HCT116 (cell line): ENCODE data around the gene TBC1D1. TPM values are rescaled to one million over a fixed set of nuclear protein-coding genes. Genes with fewer than 3 reads are reported as not detected.

Experiments
- ATAC-seq: fragments of 200-7000 bp; cut with Tn5 transposase; 2 replicates; pipeline ENCODE4 v1.9.1; 2020; ENCODE audit warnings: mild to moderate bottlenecking, moderate library complexity
- BruUV-seq: library from RNA; stranded (reverse); fragments of 400-500 nt; replicated peaks from 2 replicates; lab custom pipeline; 2021; lab: Mats Ljungman, UMichigan
- CTCF ChIA-PET: fragments of 300-600 bp; sonication (Branson Sonifier 250); formaldehyde crosslinking; loops from one replicate; lab custom pipeline; 2021; ENCODE audit warnings: antibody characterized with exemption; lab: Charles Lee
- POLR2A ChIA-PET: fragments of 300-600, 350-600 bp; sonication (Branson Sonifier 250); formaldehyde crosslinking; loops from one replicate; lab custom pipeline; 2021; ENCODE audit warnings: antibody characterized with exemption; lab: Charles Lee
- RAD21 ChIA-PET, 2 experiments: fragments of 300-600 bp; sonication (Branson Sonifier 250); formaldehyde crosslinking; loops; one replicate each; lab custom pipeline; 2023; ENCODE audit warnings: low total read pairs in 2 of 2; ENCODE audit not compliant: uncharacterized antibody in 2 of 2, unreplicated experiment in 2 of 2, low non-redundant PET in 1 of 2; lab: Charles Lee
- DNase-seq: peaks from one replicate; pipeline ENCODE4 v3.0.0-alpha.2; 2010; ENCODE audit warnings: low read depth, low spot score
- H2AFZ ChIP-seq: fragments of 200-600 bp; shearing (Covaris generic), sonication (generic); 2 replicates; pipeline ENCODE4 v1.6.1; 2017; ENCODE audit warnings: low read depth, mixed run types, mixed read lengths, antibody characterized with exemption, low read length; ENCODE audit not compliant: poor library complexity, severe bottlenecking
- H3K27ac ChIP-seq: 2 replicates; pipeline ENCODE4 v1.5.1; 2012; ENCODE audit warnings: low read depth, low read length
- H3K27me3 ChIP-seq: fragments of 200-600 bp; sonication (generic); 2 replicates; pipeline ENCODE4 v1.6.1; 2016; ENCODE audit warnings: mixed run types, low read length, mixed read lengths; ENCODE audit not compliant: insufficient read depth
- H3K36me3 ChIP-seq, 2 experiments: fragments of 200-500 bp in 1 of 2; fragments of 200-600 bp in 1 of 2; sonication (Bioruptor generic) in 1 of 2; sonication (generic) in 1 of 2; 2 replicates each; pipeline versions ENCODE4 v1.5.1 to v1.6.1; 2014 to 2016; ENCODE audit warnings: low read length in 2 of 2, inconsistent platforms in 1 of 2, mixed read lengths in 1 of 2, mixed run types in 1 of 2; ENCODE audit not compliant: insufficient read depth in 2 of 2, control insufficient read depth in 1 of 2
- H3K4me1 ChIP-seq, 2 experiments: fragments of 200-600 bp in 1 of 2; sonication (generic) in 1 of 2; 2 replicates each; pipeline versions ENCODE4 v1.5.1 to v1.6.1; 2012 to 2017; ENCODE audit warnings: low read length in 2 of 2, inconsistent platforms in 1 of 2, mild to moderate bottlenecking in 1 of 2, mixed read lengths in 1 of 2, mixed run types in 1 of 2, moderate library complexity in 1 of 2; ENCODE audit not compliant: insufficient read depth in 2 of 2, control insufficient read depth in 1 of 2
- H3K4me2 ChIP-seq: fragments of 200-600 bp; sonication (generic); 2 replicates; pipeline ENCODE4 v1.6.1; 2017; ENCODE audit warnings: mixed run types, low read length, mixed read lengths
- H3K4me3 ChIP-seq, 2 experiments: fragments of 200-600 bp in 1 of 2; sonication (generic) in 1 of 2; replicated peaks in 1 of 2; 2 replicates each; pipeline ENCODE4 v1.5.1; 2011 to 2016; ENCODE audit warnings: low read length in 2 of 2, control low read depth in 1 of 2, low read depth in 1 of 2, mild to moderate bottlenecking in 1 of 2, mixed read lengths in 1 of 2, mixed run types in 1 of 2
- H3K79me2 ChIP-seq: fragments of 200-600 bp; sonication (generic); 2 replicates; pipeline ENCODE4 v1.6.1; 2017; ENCODE audit warnings: mild to moderate bottlenecking, mixed run types, low read length, moderate library complexity, mixed read lengths; ENCODE audit not compliant: insufficient read depth
- H3K9ac ChIP-seq: fragments of 200-600 bp; sonication (generic); 2 replicates; pipeline ENCODE4 v1.6.1; 2016; ENCODE audit warnings: low read length, mixed read lengths
- H3K9me2 ChIP-seq: fragments of 200-600 bp; sonication (generic), shearing (Covaris generic); 2 replicates; pipeline ENCODE4 v1.6.1; 2017; ENCODE audit warnings: mixed run types, mild to moderate bottlenecking, moderate library complexity; ENCODE audit not compliant: insufficient read depth
- H3K9me3 ChIP-seq, 2 experiments: fragments of 200-500 bp in 1 of 2; fragments of 200-600 bp in 1 of 2; sonication (Bioruptor generic) in 1 of 2; sonication (generic) in 1 of 2; 2 replicates each; pipeline ENCODE4 v1.6.1; 2014 to 2017; ENCODE audit warnings: low read length in 2 of 2, mixed read lengths in 2 of 2, inconsistent platforms in 1 of 2, low read depth in 1 of 2, mild to moderate bottlenecking in 1 of 2, mixed run types in 1 of 2, moderate library complexity in 1 of 2; ENCODE audit not compliant: control insufficient read depth in 1 of 2, insufficient read depth in 1 of 2
- H4K20me1 ChIP-seq: fragments of 200-600 bp; sonication (generic), shearing (Covaris generic); 2 replicates; pipeline ENCODE4 v1.6.1; 2017; ENCODE audit warnings: mixed run types, mild to moderate bottlenecking, moderate library complexity; ENCODE audit not compliant: insufficient read depth
- ATF3 ChIP-seq: IDR thresholded peaks from 2 replicates; pipeline ENCODE4 v1.6.1; 2012
- CBX3 ChIP-seq: IDR thresholded peaks from 2 replicates; pipeline ENCODE4 v1.6.1; 2012; ENCODE audit warnings: low read depth
- EGR1 ChIP-seq: IDR thresholded peaks from 2 replicates; pipeline ENCODE4 v1.6.1; 2012; ENCODE audit warnings: low read depth
- ELF1 ChIP-seq: IDR thresholded peaks from 2 replicates; pipeline ENCODE4 v1.6.1; 2012; ENCODE audit warnings: low read depth, borderline replicate concordance
- EZH2 ChIP-seq: fragments of 200-600 bp; sonication (generic); IDR thresholded peaks from 2 replicates; pipeline ENCODE4 v1.6.1; 2017; ENCODE audit warnings: antibody characterized with exemption, mixed run types
- POLR2A ChIP-seq: IDR thresholded peaks from 2 replicates; pipeline ENCODE4 v1.7.0; 2011; ENCODE audit warnings: borderline replicate concordance; ENCODE audit not compliant: insufficient read depth, insufficient read length; ENCODE audit errors: extremely low read depth
- POLR2AphosphoS5 ChIP-seq: IDR thresholded peaks from 2 replicates; pipeline ENCODE4 v1.6.1; 2011; ENCODE audit warnings: mild to moderate bottlenecking, low read depth, low read length, moderate library complexity
- RAD21 ChIP-seq: IDR thresholded peaks from 2 replicates; pipeline ENCODE4 v1.6.1; 2012; ENCODE audit warnings: low read depth, mild to moderate bottlenecking
- SIN3A ChIP-seq: IDR thresholded peaks from 2 replicates; pipeline ENCODE4 v1.6.1; 2012; ENCODE audit warnings: low read depth
- TCF7L2 ChIP-seq: IDR thresholded peaks from 2 replicates; pipeline ENCODE4 v1.7.0; 2011; ENCODE audit warnings: borderline replicate concordance, inconsistent platforms; ENCODE audit not compliant: insufficient read depth, insufficient read length; ENCODE audit errors: extremely low read depth
- intact Hi-C: fragments of 100-400 bp; cut with micrococcal nuclease; formaldehyde crosslinking; loops from 2 replicates; pipeline ENCODE4 v1.10.0; 2022
- total RNA-seq: library from RNA; stranded (reverse); gene quantifications from one replicate; pipeline ENCODE4 v1.2.1, GENCODE V29; 2021; ENCODE audit not compliant: unreplicated experiment

The TBC1D1 gene
- total RNA-seq, 1 experiment from 2014 or later, result 82.7 TPM

DNA sequence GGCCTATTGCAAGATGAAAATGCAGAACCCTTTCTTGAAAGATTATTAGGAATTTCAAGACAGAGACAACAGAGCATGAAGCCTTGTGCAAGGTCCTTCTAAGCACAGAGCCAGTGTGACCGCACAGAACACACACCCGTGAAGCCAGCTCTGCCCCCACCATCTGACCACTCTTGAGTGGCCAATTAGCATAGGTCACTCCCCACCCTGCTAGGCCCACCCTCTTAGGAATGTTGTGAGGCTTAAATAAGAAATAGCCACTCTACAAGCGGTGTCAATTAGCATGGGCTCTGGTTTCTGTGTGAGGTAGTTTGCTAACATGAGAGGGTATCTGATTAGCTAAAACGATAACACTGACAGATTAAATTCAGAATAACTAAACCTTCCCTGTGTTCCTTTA is 222.2 kb downstream of the TBC1D1 start (continued):
- TF ChIP-seq ELF1, result no peak
- no peak for TF ChIP-seq EZH2
- no peak for TF ChIP-seq POLR2AphosphoS5
- TF ChIP-seq SIN3A, result no peak
- TF ChIP-seq POLR2A, result no peak
- TF ChIP-seq EGR1, result no peak
- TF ChIP-seq RAD21, result no peak

GRCh38 chr4:38113551-38113950 is 222.7 kb downstream of the TBC1D1 start:
- no peaks in the 10 kb centered on the region for H4K20me1 ChIP-seq
- no peak overlapping the region for H3K9ac ChIP-seq
- peaks cover 0 to 10% of the 10 kb centered on the region in 2 experiments; a peak in 2 of 4 replicates for H3K36me3 ChIP-seq
- no TSS peak for BruUV-seq
- CTCF ChIA-PET, result no interaction called here
- no peaks in the 10 kb centered on the region for H3K27me3 ChIP-seq
- no peaks in the 10 kb centered on the region for H3K79me2 ChIP-seq
- ATAC-seq (no peak), DNase-seq (no peak)
- intact Hi-C loops, result no loop called here
- H3K9me2 ChIP-seq, result no peaks in the 10 kb centered on the region
- H3K9me3 ChIP-seq, result no peaks in the 10 kb centered on the region
- no peak for TF ChIP-seq TCF7L2
- no peak for TF ChIP-seq CBX3
- no peak for TF ChIP-seq ATF3
- TF ChIP-seq SIN3A, result no peak
- POLR2A ChIA-PET, result no interaction called here
- H3K27ac ChIP-seq, result no peak overlapping the region
- RAD21 ChIA-PET, result no interaction called here
- H3K4me1 ChIP-seq, result no peaks in the 10 kb centered on the region
- no peak overlapping the region for H3K4me3 ChIP-seq
- H2AFZ ChIP-seq, result no peak overlapping the region
- H3K4me2 ChIP-seq, result no peak overlapping the region
